Activated effector memory CD4-positive, alpha-beta T cell treated with Interleukin-2 at 50 U/mL for 16 hours (primary cell): ENCODE results near the gene HOXD9.

Source experiments
- DNase-seq: peaks from one replicate; pipeline ENCODE4 v3.0.0-alpha.2; 2020

Gene HOXD9

GRCh38 chr2:176171351-176172006, 49.0 kb downstream of the HOXD9 start:
- DNase-seq = no peak

GRCh38 chr2:176172007-176172894, 49.7 kb downstream of the HOXD9 start:
- no peak for DNase-seq

- no peak for DNase-seq
These were observed 50.5 kb downstream of the HOXD9 start for GRCh38 chr2:176172895-176173566.

- no peak for DNase-seq
These were observed 51.3 kb downstream of the HOXD9 start for GRCh38 chr2:176173567-176174381.

- DNase-seq = no peak
These were observed 51.9 kb downstream of the HOXD9 start for GRCh38 chr2:176174382-176174823.
